ENCODE results near the gene NFAT5. TPM values are rescaled to one million over a fixed set of nuclear protein-coding genes. Genes with fewer than 3 reads are reported as not detected.
"Not testable (repeated sequence)": the region's sequence is repeated elsewhere in the genome, so short reads cannot be mapped to it uniquely, and the experiment has no call there.

Gene NFAT5
- total RNA-seq, 1 donor from 2014 or later: 41.0 TPM

DNA sequence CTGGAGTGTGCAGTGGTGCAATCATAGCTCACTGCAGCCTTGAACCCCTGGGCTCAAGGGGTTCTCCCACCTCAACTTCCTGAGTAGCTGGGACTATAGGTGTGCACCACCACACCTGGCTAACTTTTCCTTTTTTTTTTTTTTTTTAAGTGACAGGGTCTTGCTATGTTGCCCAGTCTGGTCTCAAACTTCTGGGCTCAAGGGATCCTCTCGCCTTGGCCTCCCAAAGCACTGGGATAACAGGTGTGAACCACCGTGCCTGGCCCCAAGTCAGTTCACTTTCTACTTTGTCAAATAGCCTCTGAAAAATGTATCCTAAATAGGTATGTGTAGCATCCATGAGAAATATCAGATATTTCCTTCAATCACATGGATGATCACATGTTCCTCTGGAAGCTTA lies 9.9 kb upstream of the NFAT5 start:
- H3K27ac Mint-ChIP-seq (ENCODE audit: unreplicated experiment): no peak overlapping the region
- H3K4me3 Mint-ChIP-seq (ENCODE audit: unreplicated experiment): no peak overlapping the region
- H3K9me3 Mint-ChIP-seq (ENCODE audit: low read depth): peaks cover 2% of the 10 kb centered on the region
- no peaks in the 10 kb centered on the region for H3K27me3 Mint-ChIP-seq (ENCODE audit: low read depth)
- no peaks in the 10 kb centered on the region for H3K4me1 Mint-ChIP-seq (ENCODE audit: low read depth)
- TF ChIP-seq, protein P1, sequence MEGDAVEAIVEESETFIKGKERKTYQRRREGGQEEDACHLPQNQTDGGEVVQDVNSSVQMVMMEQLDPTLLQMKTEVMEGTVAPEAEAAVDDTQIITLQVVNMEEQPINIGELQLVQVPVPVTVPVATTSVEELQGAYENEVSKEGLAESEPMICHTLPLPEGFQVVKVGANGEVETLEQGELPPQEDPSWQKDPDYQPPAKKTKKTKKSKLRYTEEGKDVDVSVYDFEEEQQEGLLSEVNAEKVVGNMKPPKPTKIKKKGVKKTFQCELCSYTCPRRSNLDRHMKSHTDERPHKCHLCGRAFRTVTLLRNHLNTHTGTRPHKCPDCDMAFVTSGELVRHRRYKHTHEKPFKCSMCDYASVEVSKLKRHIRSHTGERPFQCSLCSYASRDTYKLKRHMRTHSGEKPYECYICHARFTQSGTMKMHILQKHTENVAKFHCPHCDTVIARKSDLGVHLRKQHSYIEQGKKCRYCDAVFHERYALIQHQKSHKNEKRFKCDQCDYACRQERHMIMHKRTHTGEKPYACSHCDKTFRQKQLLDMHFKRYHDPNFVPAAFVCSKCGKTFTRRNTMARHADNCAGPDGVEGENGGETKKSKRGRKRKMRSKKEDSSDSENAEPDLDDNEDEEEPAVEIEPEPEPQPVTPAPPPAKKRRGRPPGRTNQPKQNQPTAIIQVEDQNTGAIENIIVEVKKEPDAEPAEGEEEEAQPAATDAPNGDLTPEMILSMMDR (IDR thresholded peaks at IDR 0.05): no peak
- no peak for DNase-seq (ENCODE audit: low spot score)
- peaks cover 2% of the 10 kb centered on the region for H3K36me3 Mint-ChIP-seq (ENCODE audit: low read depth)

DNA sequence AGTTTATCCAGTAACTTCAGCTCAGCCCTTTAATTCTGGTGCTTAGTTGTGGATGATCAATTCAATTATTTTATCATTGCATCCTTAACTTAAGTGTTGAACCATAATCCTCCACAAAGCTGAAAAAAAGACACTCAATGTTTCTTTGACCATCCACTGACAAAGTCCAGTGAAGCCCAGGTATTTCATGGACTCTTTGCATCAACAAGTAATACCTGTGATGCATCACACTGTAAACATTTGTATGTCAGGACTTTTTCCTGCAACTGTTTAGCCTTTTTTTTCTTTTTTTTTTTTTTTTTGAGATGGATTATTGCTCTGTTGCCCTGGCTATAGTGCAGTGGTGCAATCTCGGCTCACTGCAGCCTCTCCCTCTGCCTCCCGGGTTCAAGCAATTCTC lies 6.6 kb upstream of the NFAT5 start:
- Mint-ChIP-seq H3K27me3 (ENCODE audit: low read depth) (no peaks in the 10 kb centered on the region), H3K9me3 (ENCODE audit: low read depth) (peaks cover 2% of the 10 kb centered on the region), H3K4me1 (ENCODE audit: low read depth) (peaks cover 10% of the 10 kb centered on the region), H3K4me3 (ENCODE audit: unreplicated experiment) (no peak overlapping the region), H3K27ac (ENCODE audit: unreplicated experiment) (no peak overlapping the region), H3K36me3 (ENCODE audit: low read depth) (peaks cover 2% of the 10 kb centered on the region)
- DNase-seq (ENCODE audit: low spot score): no peak
- TF ChIP-seq, protein P1 (IDR thresholded peaks at IDR 0.05): no peak

DNA sequence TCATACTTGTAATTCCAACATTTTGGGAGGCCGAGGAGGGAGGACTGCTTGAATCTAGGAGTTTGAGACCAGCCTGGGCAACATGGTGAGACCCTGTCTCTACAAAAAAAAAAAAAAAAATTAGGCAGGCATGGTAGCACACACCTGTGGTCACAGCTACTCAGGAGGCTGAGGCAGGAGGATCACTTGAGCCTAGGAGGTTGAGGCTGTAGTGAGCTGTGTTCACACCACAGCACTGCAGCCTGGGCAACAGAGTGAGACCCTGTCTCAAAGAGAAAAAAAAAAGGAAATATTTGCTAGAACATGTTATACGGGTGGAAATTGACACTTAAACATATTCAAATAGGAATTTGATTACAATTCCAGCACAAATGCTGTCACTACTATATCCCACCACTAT lies 4.4 kb upstream of the NFAT5 start:
- not testable (repeated sequence) for H3K36me3 Mint-ChIP-seq (ENCODE audit: low read depth); H3K9me3 Mint-ChIP-seq (ENCODE audit: low read depth); DNase-seq (ENCODE audit: low spot score); H3K27ac Mint-ChIP-seq (ENCODE audit: unreplicated experiment); H3K4me3 Mint-ChIP-seq (ENCODE audit: unreplicated experiment); H3K27me3 Mint-ChIP-seq (ENCODE audit: low read depth)
- peaks cover 20% of the 10 kb centered on the region for H3K4me1 Mint-ChIP-seq (ENCODE audit: low read depth)

DNA sequence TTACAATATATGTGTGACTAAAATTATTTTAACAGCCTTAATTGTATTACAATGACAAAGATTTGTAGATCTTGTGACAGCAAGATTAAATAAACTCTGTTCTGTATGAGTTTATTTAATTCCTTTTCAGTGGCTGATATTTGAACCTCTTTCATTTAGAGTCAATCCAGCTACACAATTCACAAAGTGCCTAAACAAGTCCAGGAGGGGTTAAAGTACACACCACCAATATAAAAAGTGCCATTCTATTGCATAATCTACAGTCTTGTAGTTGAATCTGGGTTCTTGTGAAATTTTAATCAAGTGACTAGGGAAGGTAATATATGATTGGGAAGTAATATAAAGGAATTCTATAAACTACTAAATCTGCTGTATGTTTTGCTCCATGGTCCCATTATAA lies 3.9 kb upstream of the NFAT5 start:
- peaks cover 20% of the 10 kb centered on the region for H3K4me1 Mint-ChIP-seq (ENCODE audit: low read depth)
- H3K27me3 Mint-ChIP-seq (ENCODE audit: low read depth): no peaks in the 10 kb centered on the region
- TF ChIP-seq, protein P1 (IDR thresholded peaks at IDR 0.05): no peak
- peaks cover 5% of the 10 kb centered on the region for H3K36me3 Mint-ChIP-seq (ENCODE audit: low read depth)
- DNase-seq (ENCODE audit: low spot score): no peak
- no peak overlapping the region for H3K27ac Mint-ChIP-seq (ENCODE audit: unreplicated experiment)
- no peak overlapping the region for H3K4me3 Mint-ChIP-seq (ENCODE audit: unreplicated experiment)
- H3K9me3 Mint-ChIP-seq (ENCODE audit: low read depth): peaks cover 2% of the 10 kb centered on the region

DNA sequence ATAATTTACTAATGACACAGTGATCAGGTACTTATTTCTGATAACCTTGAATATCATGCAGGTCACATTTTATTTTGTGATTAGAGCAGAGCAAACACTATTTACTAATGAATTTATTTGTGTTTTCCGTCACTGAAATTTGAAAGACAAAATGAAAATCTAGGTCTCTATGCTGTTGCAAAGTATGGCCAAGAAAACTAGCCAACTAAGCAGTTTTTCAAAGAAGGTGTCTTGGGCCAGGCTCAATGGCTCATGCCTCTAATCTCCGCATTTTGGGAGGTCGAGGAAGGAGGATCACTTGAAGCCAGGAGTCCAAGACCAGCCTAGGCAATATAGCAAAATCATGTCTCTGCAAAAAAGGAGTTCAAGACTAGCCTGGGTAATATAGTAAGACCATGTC lies 3.0 kb upstream of the NFAT5 start:
- Mint-ChIP-seq H3K4me3 (ENCODE audit: unreplicated experiment) (no peak overlapping the region), H3K36me3 (ENCODE audit: low read depth) (peaks cover 3% of the 10 kb centered on the region), H3K27ac (ENCODE audit: unreplicated experiment) (no peak overlapping the region), H3K4me1 (ENCODE audit: low read depth) (peaks cover 28% of the 10 kb centered on the region), H3K9me3 (ENCODE audit: low read depth) (no peaks in the 10 kb centered on the region), H3K27me3 (ENCODE audit: low read depth) (no peaks in the 10 kb centered on the region)
- DNase-seq (ENCODE audit: low spot score): no peak
- TF ChIP-seq, protein P1 (IDR thresholded peaks at IDR 0.05): no peak
